Skeletal muscle tissue (tissue), 4 donors: ENCODE results near the gene SULT2B1. TPM values are rescaled to one million over a fixed set of nuclear protein-coding genes. Genes with fewer than 3 reads are reported as not detected.
"Not testable (repeated sequence)": the region's sequence is repeated elsewhere in the genome, so short reads cannot be mapped to it uniquely, and the experiment has no call there.

Experiments used
- H3K27ac ChIP-seq: one replicate; pipeline ENCODE4 v1.7.0; 2013; ENCODE audit warnings: mild to moderate bottlenecking, low read depth, low read length, inconsistent platforms
- H3K27me3 ChIP-seq, 3 donors: one replicate each; pipeline ENCODE4 v1.7.0; 2013; ENCODE audit warnings: low read length in 3 of 3; ENCODE audit not compliant: control insufficient read depth in 3 of 3, insufficient read depth in 3 of 3
- H3K36me3 ChIP-seq, 3 donors: one replicate each; pipeline ENCODE4 v1.7.0; 2013; ENCODE audit warnings: low read length in 3 of 3; ENCODE audit not compliant: control insufficient read depth in 3 of 3, insufficient read depth in 3 of 3
- H3K4me1 ChIP-seq, 3 donors: one replicate each; pipeline ENCODE4 v1.7.0; 2013; ENCODE audit warnings: low read length in 3 of 3, mild to moderate bottlenecking in 3 of 3; ENCODE audit not compliant: control insufficient read depth in 3 of 3, insufficient read depth in 3 of 3
- H3K4me3 ChIP-seq, 3 donors: one replicate each; pipeline ENCODE4 v1.7.0; 2013; ENCODE audit warnings: low read length in 3 of 3
- H3K9ac ChIP-seq, 3 donors: one replicate each; pipeline ENCODE4 v1.7.0; 2013; ENCODE audit warnings: low read length in 3 of 3, mild to moderate bottlenecking in 3 of 3, moderate library complexity in 2 of 3, low read depth in 1 of 3
- H3K9me3 ChIP-seq, 3 donors: one replicate each; pipeline ENCODE4 v1.7.0; 2013; ENCODE audit warnings: low read length in 3 of 3; ENCODE audit not compliant: control insufficient read depth in 3 of 3
- total RNA-seq: library from RNA; depleted of rRNA; stranded (reverse); fragments of >200 nt; gene quantifications from one replicate; pipeline ENCODE4 v1.2.3, GENCODE V29; 2014
- donor health status: Osteomylitis.

The SULT2B1 gene
- total RNA-seq, 1 donor from 2014 or later, result not detected

DNA sequence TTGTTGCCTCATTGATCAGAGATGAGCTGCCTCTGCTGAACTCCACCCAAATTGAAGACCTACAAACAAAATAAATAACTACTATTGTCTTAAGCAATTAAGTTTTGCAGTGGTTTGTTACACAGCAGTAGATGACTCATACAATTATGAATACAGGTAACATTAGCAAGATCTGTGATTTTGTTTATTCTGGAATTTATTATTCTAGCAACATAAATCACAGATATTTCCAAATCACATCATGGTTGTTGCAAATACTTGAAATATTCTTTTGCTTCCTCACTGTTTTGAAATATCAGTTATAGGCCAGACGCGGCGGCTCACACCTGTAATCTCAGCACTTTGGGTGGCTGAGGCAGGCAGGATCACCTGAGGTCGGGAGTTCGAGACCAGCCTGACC lies 27.2 kb upstream of the SULT2B1 start:
- no peaks in the 10 kb centered on the region for H3K4me1 ChIP-seq
- no peaks in the 10 kb centered on the region for H3K36me3 ChIP-seq
- H3K4me3 ChIP-seq, result no peak overlapping the region
- H3K27me3 ChIP-seq, result no peaks in the 10 kb centered on the region
- peaks cover 7 to 12% (median 10%) of the 10 kb centered on the region in 3 donors for H3K9me3 ChIP-seq
- no peak overlapping the region for H3K27ac ChIP-seq
- no peak overlapping the region for H3K9ac ChIP-seq

DNA sequence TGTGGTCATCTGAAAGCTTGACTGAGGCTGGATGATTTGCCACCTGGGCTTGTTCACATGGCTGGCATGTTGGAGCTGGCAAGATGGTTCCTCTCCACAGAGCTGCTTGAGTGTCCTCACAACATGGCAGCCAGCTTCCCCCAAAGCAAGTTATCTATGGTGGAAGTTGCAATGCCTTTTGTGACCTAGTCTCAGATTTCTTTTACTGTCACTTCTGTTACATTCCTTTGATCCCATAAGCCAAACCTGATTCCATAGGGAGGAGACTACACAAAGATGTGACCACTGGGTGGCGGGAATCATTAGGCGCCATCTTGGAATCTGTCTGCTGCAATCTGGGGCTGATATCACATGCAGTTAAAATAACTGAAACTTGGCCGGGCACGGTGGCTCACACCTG lies 22.8 kb upstream of the SULT2B1 start:
- Histone ChIP-seq H3K36me3 (no peaks in the 10 kb centered on the region), H3K27me3 (peaks cover 0 to 4% (median 0%) of the 10 kb centered on the region in 3 donors), H3K9ac (no peak overlapping the region), H3K4me1 (no peaks in the 10 kb centered on the region), H3K9me3 (peaks cover 5 to 10% (median 8%) of the 10 kb centered on the region in 3 donors), H3K4me3 (no peak overlapping the region), H3K27ac (no peak overlapping the region)

DNA sequence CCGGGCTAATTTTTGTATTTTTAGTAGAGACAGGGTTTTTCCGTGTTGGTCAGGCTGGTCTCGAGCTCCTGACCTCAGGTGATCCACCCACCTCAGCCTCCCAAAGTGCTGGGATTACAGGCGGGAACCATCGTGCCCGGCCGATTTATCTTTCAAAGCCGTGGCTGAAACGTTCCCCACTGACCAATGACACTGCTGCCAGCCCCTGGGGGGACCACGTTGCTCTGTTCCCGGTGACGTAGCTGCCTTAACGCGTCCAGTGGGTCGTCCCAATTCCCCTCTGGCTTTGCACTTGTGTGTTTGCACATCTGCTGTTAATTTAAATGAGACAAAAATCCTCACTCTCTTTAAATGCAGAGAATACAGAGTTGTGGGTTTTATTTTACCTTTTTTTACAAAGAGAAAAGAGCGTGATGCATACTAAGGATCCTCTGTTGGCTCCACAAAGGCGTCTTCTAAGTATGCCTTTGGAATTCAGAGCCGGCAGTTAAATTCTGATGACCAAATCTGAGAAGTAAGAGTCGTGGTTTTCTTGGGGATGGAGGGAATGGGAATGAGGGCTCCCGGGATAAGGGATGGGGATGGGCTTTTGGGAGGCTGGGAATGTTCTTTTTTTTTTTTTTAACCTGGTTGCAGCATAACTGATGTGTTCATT lies 21.8 kb upstream of the SULT2B1 start:
- Histone ChIP-seq H3K4me3 (no peak overlapping the region), H3K27ac (no peak overlapping the region), H3K4me1 (no peaks in the 10 kb centered on the region), H3K36me3 (no peaks in the 10 kb centered on the region), H3K9ac (no peak overlapping the region), H3K27me3 (peaks cover 0 to 4% (median 0%) of the 10 kb centered on the region in 3 donors), H3K9me3 (peaks cover 2 to 6% (median 4%) of the 10 kb centered on the region in 3 donors)

DNA sequence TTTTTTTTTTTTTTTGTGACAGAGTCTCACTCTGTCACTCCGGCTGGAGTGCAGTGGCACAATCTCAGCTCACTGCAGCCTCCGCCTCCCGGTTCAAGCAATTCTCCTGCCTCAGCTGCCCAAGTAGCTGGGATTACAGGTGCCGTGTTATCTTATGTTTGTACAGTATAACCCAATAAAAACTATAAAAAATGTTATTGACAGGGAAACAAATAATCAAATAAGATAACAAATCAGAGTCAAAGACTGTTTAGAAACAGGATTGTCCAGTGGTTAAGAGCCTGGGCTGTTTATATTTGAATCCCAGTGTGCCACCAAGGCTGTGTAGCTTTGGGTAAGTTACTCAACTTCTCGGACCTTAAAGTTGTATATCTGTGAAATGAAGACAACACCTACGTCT lies 21.2 kb upstream of the SULT2B1 start:
- H3K4me3 ChIP-seq, result no peak overlapping the region
- H3K27me3 ChIP-seq, result peaks cover 0 to 4% (median 0%) of the 10 kb centered on the region in 3 donors
- H3K27ac ChIP-seq, result no peak overlapping the region
- H3K36me3 ChIP-seq, result no peaks in the 10 kb centered on the region
- H3K9me3 ChIP-seq, result peaks cover 2 to 6% (median 4%) of the 10 kb centered on the region in 3 donors
- H3K9ac ChIP-seq, result no peak overlapping the region
- no peaks in the 10 kb centered on the region for H3K4me1 ChIP-seq

DNA sequence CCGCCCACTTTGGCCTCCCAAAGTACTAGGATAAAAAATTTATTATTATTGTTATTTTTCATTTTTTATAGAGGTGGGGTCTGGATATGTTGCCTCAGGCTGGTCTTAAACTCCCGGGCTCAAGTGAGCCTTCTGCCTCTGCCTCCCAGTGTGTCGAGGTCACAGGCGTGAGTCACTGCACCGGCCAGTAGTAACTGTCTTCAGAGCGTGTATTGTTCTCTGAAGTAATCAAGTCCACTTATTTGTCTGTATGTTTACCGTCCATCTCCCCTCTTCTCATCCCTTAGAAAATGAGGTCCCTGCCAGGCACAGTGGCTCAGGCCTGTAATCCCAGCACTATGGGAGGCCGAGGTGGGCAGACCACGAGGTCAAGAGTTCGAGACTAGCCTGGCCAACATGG lies 18.2 kb upstream of the SULT2B1 start:
- H3K4me1 ChIP-seq, result no peaks in the 10 kb centered on the region
- H3K4me3 ChIP-seq, result no peak overlapping the region
- H3K27me3 ChIP-seq, result peaks cover 0 to 4% (median 0%) of the 10 kb centered on the region in 3 donors
- H3K9ac ChIP-seq, result no peak overlapping the region
- H3K36me3 ChIP-seq, result no peaks in the 10 kb centered on the region
- H3K27ac ChIP-seq, result no peak overlapping the region
- peaks cover 0 to 2% (median 0%) of the 10 kb centered on the region in 3 donors for H3K9me3 ChIP-seq

DNA sequence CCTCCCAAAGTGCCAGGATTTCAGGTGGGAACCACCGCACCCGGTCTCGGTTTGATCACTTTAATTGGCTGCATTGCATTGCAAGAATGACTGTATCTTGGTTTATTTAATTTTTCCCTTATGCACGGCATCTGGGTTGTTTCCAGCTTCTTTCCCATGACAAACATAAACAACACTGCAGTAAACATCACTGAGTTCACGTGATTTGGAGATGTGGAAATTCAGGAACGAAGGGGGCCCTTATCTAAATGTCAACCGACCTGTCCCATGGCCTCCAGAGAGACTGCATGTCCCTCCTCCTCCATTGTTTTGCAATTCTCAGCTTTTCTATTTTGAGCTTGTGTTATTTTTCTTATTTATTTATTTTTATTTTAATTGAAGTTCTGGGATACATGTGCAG lies 14.4 kb upstream of the SULT2B1 start:
- H3K27ac ChIP-seq, result no peak overlapping the region
- H3K27me3 ChIP-seq, result no peaks in the 10 kb centered on the region
- H3K4me3 ChIP-seq, result no peak overlapping the region
- H3K9me3 ChIP-seq, result no peaks in the 10 kb centered on the region
- no peak overlapping the region for H3K9ac ChIP-seq
- H3K4me1 ChIP-seq, result peaks cover 0 to 2% (median 0%) of the 10 kb centered on the region in 3 donors
- H3K36me3 ChIP-seq, result no peaks in the 10 kb centered on the region

DNA sequence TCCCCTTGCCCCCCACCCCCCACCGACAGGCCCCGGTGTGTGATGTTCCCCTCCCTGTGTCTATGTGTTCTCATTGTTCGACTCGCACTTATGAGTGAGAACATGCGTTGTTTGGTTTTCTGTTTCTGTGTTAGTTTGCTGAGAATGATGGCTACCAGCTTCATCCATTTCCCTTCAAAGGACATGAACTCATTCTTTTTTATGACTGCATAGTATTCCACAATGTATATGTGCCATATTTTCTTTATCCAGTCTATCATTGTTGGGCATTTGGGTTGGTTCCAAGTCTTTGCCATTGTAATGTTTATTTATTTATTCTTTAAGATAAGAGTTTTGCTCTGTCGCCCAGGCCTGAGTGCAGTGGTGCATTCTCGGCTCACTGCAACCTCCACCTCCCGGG lies 13.9 kb upstream of the SULT2B1 start:
- H3K9me3 ChIP-seq, H3K27me3 ChIP-seq, H3K4me3 ChIP-seq, H3K27ac ChIP-seq, H3K9ac ChIP-seq, H3K36me3 ChIP-seq, H3K4me1 ChIP-seq: not testable (repeated sequence)

DNA sequence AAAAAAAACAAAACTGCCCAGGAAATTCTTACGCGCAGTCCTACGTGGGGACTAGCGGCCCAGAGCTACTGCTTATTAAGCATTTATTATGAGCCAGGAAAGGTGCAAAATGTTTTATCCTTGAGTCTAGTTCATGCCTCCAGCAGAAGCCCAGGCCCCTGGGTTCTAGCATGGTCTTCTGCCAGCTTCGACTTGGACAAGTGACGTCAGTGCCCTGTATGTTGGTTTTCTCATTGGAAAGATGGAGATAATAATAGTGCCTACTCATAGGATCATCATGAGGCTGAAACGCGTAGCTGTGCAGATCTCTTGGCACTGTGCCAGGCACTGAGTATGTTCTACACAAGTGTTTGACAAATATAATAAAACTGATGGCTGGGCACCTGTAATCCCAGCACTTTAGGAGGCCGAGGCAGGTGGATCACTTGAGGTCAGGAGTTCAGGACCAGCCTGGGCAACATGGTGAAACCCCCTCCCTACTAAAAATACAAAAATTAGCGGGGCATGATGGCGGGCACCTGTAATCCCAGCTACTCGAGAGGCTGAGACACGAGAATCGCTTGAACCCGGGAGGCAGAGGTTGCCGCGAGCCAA lies 12.4 kb upstream of the SULT2B1 start:
- no peak overlapping the region for H3K4me3 ChIP-seq
- H3K9ac ChIP-seq, result no peak overlapping the region
- no peaks in the 10 kb centered on the region for H3K9me3 ChIP-seq
- peaks cover 0 to 2% (median 0%) of the 10 kb centered on the region in 3 donors for H3K27me3 ChIP-seq
- no peaks in the 10 kb centered on the region for H3K36me3 ChIP-seq
- peaks cover 5 to 9% (median 8%) of the 10 kb centered on the region in 3 donors for H3K4me1 ChIP-seq
- H3K27ac ChIP-seq, result no peak overlapping the region

DNA sequence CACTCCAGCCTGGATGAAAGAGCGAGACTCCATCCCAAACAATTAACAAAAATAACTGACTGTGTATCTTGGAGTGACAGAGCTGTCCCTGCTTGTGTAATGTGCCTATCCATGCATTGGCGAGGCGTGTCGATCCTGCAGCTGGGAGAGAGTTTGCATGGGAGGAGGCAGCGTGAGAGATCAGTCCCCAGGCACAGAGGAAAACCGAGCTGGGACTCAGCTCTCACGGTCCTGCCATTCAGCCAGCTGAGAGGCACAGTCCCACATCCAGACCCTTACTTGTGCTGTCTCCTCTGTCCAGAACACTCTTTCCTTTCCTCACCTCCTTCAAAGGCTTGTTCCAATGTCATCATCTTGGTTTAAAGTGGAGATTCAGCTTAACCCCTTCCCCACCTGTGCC lies 11.9 kb upstream of the SULT2B1 start:
- Histone ChIP-seq H3K27ac (no peak overlapping the region), H3K4me1 (peaks cover 5 to 9% (median 8%) of the 10 kb centered on the region in 3 donors), H3K9me3 (no peaks in the 10 kb centered on the region), H3K27me3 (peaks cover 0 to 2% (median 0%) of the 10 kb centered on the region in 3 donors), H3K4me3 (no peak overlapping the region), H3K9ac (no peak overlapping the region), H3K36me3 (no peaks in the 10 kb centered on the region)

DNA sequence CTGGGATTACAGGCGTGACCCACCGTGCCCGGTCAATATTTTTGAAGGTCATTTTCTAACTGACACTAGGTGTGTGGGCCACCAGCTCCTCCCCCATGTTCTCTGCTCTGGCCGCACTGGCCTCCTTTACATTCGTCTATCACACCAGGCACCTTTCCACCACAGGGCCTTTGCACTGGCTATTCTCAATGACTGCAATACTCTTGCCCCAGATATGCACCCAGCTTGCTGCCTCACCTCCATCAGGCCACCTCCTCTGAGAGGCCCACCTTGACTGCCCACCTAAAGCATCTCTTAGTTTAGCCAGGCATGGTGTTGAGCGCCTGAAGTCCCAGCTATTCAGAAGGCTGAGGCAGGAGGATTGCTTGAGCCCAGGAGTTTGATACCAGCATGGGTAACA lies 10.2 kb upstream of the SULT2B1 start:
- Histone ChIP-seq H3K4me3 (no peak overlapping the region), H3K36me3 (no peaks in the 10 kb centered on the region), H3K9ac (no peak overlapping the region), H3K27ac (no peak overlapping the region), H3K27me3 (peaks cover 0 to 5% (median 2%) of the 10 kb centered on the region in 3 donors), H3K4me1 (peaks cover 5 to 9% (median 8%) of the 10 kb centered on the region in 3 donors), H3K9me3 (no peaks in the 10 kb centered on the region)
